ENCODE measurements around the gene OCEL1.

- no peak for TF ChIP-seq CTCF (conservative IDR thresholded peaks at IDR 0.05 in 1 of 2, IDR thresholded peaks at IDR 0.05 in 1 of 2; ENCODE audit: extremely low read depth in 1 of 2, insufficient read depth in 1 of 2, low read depth in 1 of 2, low read length in 2 of 2)
- TF ChIP-seq EZH2 (IDR thresholded peaks at IDR 0.05; ENCODE audit: borderline replicate concordance, low read length), result no peak
These were observed 38.0 kb downstream of the OCEL1 start for GRCh38 chr19:17263712-17264640.

Data from mammary epithelial cell (primary cell).